Measurements from ENCODE around the gene ADCYAP1R1. TPM values are rescaled to one million over a fixed set of nuclear protein-coding genes. Genes with fewer than 3 reads are reported as not detected.

The ADCYAP1R1 gene
- total and polyA plus RNA-seq, 2 of the 8 experiments (the other 6 are each of a cell fraction or from before 2014, with no cell fraction given), result 14.4 to 14.6 TPM

DNA sequence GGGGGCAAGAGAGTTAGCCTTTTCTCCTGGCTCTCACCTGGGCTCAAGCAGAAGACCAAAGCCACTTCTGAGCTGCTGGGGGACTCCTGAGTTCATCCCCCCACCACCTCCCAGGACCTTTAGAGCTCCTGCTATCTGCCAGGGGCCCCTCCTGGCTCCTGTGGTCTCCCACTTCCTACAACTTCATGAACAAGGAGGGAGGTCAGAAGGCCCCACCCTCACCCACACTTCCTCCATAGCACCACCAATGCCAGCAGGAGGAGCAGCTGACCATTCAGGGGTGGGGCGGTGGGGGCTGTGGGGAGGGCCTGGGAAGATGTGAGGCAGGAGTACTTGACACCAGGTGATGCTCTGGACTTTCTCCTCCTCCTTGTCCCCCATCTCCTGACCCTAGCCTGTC is 32.6 kb upstream of the ADCYAP1R1 start:
- Histone ChIP-seq H4K5ac (ENCODE audit: insufficient read length, low read depth, low read length) (no peak overlapping the region), H4K91ac (replicated peaks; ENCODE audit: insufficient read length, low read length) (no peak overlapping the region), H3K79me1 (ENCODE audit: low read depth, low read length) (no peaks in the 10 kb centered on the region; the same call in 1 of the 2 replicates), H3K27me3 (replicated peaks in 1 of 4; ENCODE audit: control insufficient read depth in 3 of 4, extremely low read depth in 1 of 4, insufficient read depth in 3 of 4, low read length in 3 of 4) (no peaks in the 10 kb centered on the region), H2AFZ (ENCODE audit: low read length) (no peak overlapping the region), H3K23me2 (ENCODE audit: low read depth, low read length) (no peaks in the 10 kb centered on the region), H3K4me2 (ENCODE audit: insufficient read depth in 1 of 2, low read depth in 2 of 2, low read length in 2 of 2) (no peak overlapping the region), H3K4me3 (ENCODE audit: extremely low read depth in 1 of 4, insufficient read depth in 2 of 4, low read depth in 3 of 4, low read length in 4 of 4) (no peak overlapping the region), H4K8ac (ENCODE audit: extremely low read depth, insufficient read depth, low read length) (no peak overlapping the region), H3K23ac (ENCODE audit: insufficient read length) (no peak overlapping the region), H2BK20ac (ENCODE audit: low read length) (no peak overlapping the region), H4K20me1 (replicated peaks in 1 of 2; ENCODE audit: control insufficient read depth in 1 of 2, insufficient read depth in 2 of 2, low read length in 2 of 2) (no peaks in the 10 kb centered on the region), H2BK120ac (replicated peaks; ENCODE audit: low read depth, low read length) (no peak overlapping the region), H3K4me1 (replicated peaks in 1 of 4; ENCODE audit: control insufficient read depth in 3 of 4, insufficient read depth in 4 of 4, low read length in 3 of 4) (peaks cover 9 to 16% (median 13%) of the 10 kb centered on the region in 4 experiments), H3K36me3 (ENCODE audit: control insufficient read depth in 2 of 4, insufficient read depth in 4 of 4, low read length in 3 of 4) (no peaks in the 10 kb centered on the region), H2BK15ac (ENCODE audit: low read length) (peak overlapping the region; percentile 24; the same call in 1 of the 2 replicates), H3K56ac (replicated peaks; ENCODE audit: insufficient read length, low read depth, low read length) (no peak overlapping the region), H3K27ac (ENCODE audit: low read depth, low read length) (no peak overlapping the region), H2BK12ac (ENCODE audit: low read depth, low read length) (0 out of 2 replicates have a peak overlapping the region, but pooled peaks have one; percentile 63), H2BK5ac (ENCODE audit: low read depth, low read length) (no peak overlapping the region), H3K9me3 (ENCODE audit: insufficient read depth in 2 of 2, low read depth in 1 of 2, low read length in 1 of 2) (no peaks in the 10 kb centered on the region), H3K79me2 (ENCODE audit: control insufficient read depth in 1 of 2, insufficient read depth in 2 of 2, low read length in 2 of 2) (no peaks in the 10 kb centered on the region), H3K18ac (ENCODE audit: extremely low read depth, low read length) (no peak overlapping the region), H2AK5ac (ENCODE audit: low read depth, low read length) (0 out of 2 replicates have a peak overlapping the region, but pooled peaks have one; percentile 9), H3K9ac (replicated peaks in 1 of 4; ENCODE audit: extremely low read depth in 1 of 4, low read depth in 3 of 4, low read length in 3 of 4) (no peak overlapping the region), H3K14ac (ENCODE audit: insufficient read length) (no peak overlapping the region), H3K4ac (replicated peaks; ENCODE audit: insufficient read length, low read depth, low read length) (no peak overlapping the region)
- CTCF ChIA-PET (ENCODE audit: partially characterized antibody), result interaction anchor here (0.7 to 52.0 kb wide), 9 partner anchors 28 to 115 kb away, joined by 3 to 880 read pairs (median 4); partner anchors contain the start of gene ADCYAP1R1
- POLR2A ChIA-PET (ENCODE audit: partially characterized antibody), result no interaction called here
- FAIRE-seq (no peak), DNase-seq (ENCODE audit: low read depth in 1 of 2, low spot score in 2 of 2) (no peak)
- no CpG with 5 or more reads among the region's 1 CpG for WGBS, 2 experiments (ENCODE audit: extremely low coverage in 1 of 2, insufficient coverage in 1 of 2, insufficient read length in 1 of 2, insufficient replicate concordance in 2 of 2, low coverage in 1 of 2, low lambda C conversion rate in 2 of 2, missing lambda C conversion rate in 1 of 2)
- TF ChIP-seq RNF2 (IDR thresholded peaks at IDR 0.05; ENCODE audit: borderline replicate concordance, low read depth, low read length, missing control alignments, poor library complexity, severe bottlenecking) (no peak), CBX5 (IDR thresholded peaks at IDR 0.05; ENCODE audit: low read depth, low read length) (no peak), EP300 (IDR thresholded peaks at IDR 0.05; ENCODE audit: borderline replicate concordance in 1 of 2, low read depth in 2 of 2, low read length in 2 of 2) (no peak), CTBP2 (IDR thresholded peaks at IDR 0.05; ENCODE audit: borderline replicate concordance, insufficient read depth, insufficient read length, low read length) (no peak), POU5F1 (IDR thresholded peaks at IDR 0.05; ENCODE audit: low read depth, low read length) (no peak), TAF7 (optimal IDR thresholded peaks at IDR 0.05; ENCODE audit: borderline replicate concordance, low read depth, low read length) (no peak), HDAC6 (IDR thresholded peaks at IDR 0.05; ENCODE audit: low read depth, low read length) (no peak), SP2 (IDR thresholded peaks at IDR 0.05; ENCODE audit: low read length) (no peak), CHD2 (IDR thresholded peaks at IDR 0.05; ENCODE audit: low read length) (no peak), YY1 (IDR thresholded peaks at IDR 0.05; ENCODE audit: low read depth, low read length) (no peak), EGR1 (IDR thresholded peaks at IDR 0.05; ENCODE audit: borderline replicate concordance, low read depth, low read length) (no peak)
- TF ChIP-seq, protein P1, sequence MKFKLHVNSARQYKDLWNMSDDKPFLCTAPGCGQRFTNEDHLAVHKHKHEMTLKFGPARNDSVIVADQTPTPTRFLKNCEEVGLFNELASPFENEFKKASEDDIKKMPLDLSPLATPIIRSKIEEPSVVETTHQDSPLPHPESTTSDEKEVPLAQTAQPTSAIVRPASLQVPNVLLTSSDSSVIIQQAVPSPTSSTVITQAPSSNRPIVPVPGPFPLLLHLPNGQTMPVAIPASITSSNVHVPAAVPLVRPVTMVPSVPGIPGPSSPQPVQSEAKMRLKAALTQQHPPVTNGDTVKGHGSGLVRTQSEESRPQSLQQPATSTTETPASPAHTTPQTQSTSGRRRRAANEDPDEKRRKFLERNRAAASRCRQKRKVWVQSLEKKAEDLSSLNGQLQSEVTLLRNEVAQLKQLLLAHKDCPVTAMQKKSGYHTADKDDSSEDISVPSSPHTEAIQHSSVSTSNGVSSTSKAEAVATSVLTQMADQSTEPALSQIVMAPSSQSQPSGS (IDR thresholded peaks at IDR 0.05; ENCODE audit: low read length), result no peak
